RPMI7951 (cell line): ENCODE data around the gene CSNK1G1. TPM values are rescaled to one million over a fixed set of nuclear protein-coding genes. Genes with fewer than 3 reads are reported as not detected.
"Not testable (repeated sequence)": the region's sequence is repeated elsewhere in the genome, so short reads cannot be mapped to it uniquely, and the experiment has no call there.

Source experiments
- DNase-seq: peaks from one replicate; pipeline ENCODE4 v3.0.0-alpha.2; 2012; ENCODE audit warnings: low read depth
- total RNA-seq: library from RNA; depleted of rRNA; stranded (reverse); fragments of >200 nt; shearing (Covaris generic); gene quantifications from 2 replicates; pipeline ENCODE4 v1.2.3, GENCODE V29; 2014

Gene CSNK1G1
- total RNA-seq, 1 experiment from 2014 or later, result 23.7 TPM

DNA sequence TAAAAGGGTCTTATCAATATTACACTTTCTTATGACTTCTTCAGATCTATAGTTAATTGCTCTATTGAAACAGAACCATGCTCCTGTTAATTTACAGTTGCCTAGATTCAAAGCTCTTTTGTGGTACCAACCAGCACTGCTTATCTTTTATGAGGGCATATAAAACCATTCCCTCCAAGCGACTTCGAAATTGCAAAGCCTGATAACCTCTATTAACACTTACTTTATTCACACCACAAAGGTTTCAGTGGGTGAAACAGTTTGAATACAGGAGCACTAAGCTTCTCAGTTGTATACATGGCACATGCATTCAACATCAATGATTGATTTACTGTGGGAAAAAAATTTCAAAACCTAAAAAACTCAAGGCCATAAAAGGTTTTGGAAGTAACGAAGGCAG, 118.3 kb downstream of the CSNK1G1 start:
- DNase-seq, result no peak

GRCh38 chr15:64236156-64236894, 119.6 kb downstream of the CSNK1G1 start:
- DNase-seq, result no peak

- no peak for DNase-seq
Measured at GRCh38 chr15:64235552-64235951, 120.4 kb downstream of the CSNK1G1 start.

DNA sequence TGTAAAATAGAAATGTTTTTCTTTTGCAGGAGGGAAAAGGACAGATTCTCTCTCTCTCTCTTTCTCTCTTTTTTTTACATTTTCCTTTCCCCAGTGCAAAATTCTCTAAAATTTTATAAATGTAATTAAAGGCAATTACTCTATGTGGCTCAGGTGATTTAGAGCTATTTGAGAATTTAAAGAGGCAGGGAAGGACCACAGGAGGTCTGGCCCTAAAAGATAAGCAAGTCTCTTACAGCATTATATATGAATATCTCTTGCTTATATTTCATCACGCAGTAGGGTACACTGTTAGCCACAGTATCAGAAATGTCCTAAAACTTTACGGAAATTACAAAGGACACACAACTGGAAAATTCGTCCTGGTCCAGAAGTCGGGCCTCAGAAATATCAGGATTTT, 122.7 kb downstream of the CSNK1G1 start:
- DNase-seq, result no peak

GRCh38 chr15:64232400-64232799, 123.6 kb downstream of the CSNK1G1 start:
- DNase-seq, result peak; percentile 74

GRCh38 chr15:64229129-64229724, 126.7 kb downstream of the CSNK1G1 start:
- no peak for DNase-seq

- DNase-seq, result no peak
Measured at GRCh38 chr15:64225804-64226203, 130.2 kb downstream of the CSNK1G1 start.

GRCh38 chr15:64224511-64224910, 131.5 kb downstream of the CSNK1G1 start:
- DNase-seq, result no peak

GRCh38 chr15:64223882-64224281, 132.1 kb downstream of the CSNK1G1 start:
- no peak for DNase-seq

GRCh38 chr15:64222573-64223366, 133.2 kb downstream of the CSNK1G1 start:
- DNase-seq, result no peak

GRCh38 chr15:64221911-64222310, 134.1 kb downstream of the CSNK1G1 start:
- not testable (repeated sequence) for DNase-seq

- DNase-seq, result not testable (repeated sequence)
Measured at GRCh38 chr15:64217429-64217750, 138.6 kb downstream of the CSNK1G1 start.

- no peak for DNase-seq
Measured at GRCh38 chr15:64216730-64217428, 139.1 kb downstream of the CSNK1G1 start.

DNA sequence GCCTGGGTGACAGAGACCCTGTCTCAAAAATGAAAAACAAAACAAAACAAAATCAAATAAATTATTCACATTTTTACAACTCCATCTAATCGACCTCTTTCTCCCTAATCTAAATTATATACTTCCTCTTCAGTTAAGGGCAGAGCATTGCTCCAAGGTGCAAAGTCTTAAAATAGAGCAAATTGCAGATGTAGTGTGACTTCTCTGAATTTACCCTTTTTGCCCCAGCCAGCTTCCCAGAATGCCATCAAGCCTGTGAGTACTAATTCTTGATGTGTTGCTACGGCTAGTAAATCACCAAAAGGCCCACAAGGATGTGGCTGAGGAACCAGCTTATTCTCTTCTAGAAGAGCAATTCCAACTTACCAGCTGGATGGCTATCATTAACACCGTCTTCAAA, 139.8 kb downstream of the CSNK1G1 start:
- no peak for DNase-seq

DNA sequence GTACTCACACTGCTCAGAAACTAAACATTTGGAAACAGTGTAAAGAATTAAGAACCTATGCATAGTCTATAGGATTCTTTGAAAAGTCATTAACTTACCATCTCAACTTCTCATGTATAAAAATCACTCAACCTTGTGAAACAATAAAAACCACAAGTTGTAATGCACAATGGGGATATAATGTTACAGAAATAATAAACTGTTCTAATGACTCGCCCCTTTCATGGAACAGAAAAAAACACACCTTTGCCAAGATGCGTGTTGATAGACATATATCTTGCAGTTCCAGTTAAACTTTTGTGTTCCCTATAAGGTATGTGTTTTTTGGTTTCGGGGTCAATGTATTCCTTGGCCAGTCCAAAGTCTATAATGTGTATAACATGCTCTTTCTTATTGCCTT, 142.3 kb downstream of the CSNK1G1 start:
- DNase-seq, result no peak

DNA sequence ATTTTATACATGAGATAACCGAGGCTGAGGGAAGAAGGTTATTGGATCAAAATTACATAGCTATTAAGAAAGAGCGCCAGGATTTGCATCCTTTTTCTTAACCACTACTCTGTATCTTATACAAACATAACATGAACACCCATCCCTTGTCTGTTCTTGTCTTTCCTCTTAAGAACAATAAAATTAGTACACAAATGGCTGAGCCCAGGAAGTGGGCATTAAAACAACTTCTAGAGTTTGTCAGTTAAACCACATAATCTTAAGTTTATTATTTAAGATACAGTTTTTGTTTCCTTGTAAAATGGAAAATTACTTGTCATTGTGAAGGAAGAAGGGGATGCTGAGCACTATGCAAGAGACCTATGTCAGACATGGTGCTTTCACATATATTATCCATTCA, 144.3 kb downstream of the CSNK1G1 start:
- no peak for DNase-seq

DNA sequence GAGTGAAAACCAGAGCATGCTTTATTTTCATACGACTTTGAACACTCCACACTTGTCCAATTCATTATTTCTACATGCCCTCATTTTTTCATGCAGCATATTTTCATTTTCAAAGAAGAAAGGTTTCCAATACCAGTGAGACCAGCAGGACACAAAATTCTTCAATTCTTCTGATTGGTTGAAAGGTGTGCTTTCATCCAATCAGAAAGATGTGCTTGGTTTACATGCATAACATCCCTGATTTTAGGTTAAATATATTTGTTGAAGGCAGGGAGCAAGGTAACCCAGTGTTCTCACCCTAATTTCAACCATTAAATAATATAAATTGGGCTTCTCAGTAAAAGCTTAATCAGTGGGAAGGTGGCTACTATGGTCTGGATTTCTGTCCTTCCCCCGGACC, 145.6 kb downstream of the CSNK1G1 start:
- no peak for DNase-seq

DNA sequence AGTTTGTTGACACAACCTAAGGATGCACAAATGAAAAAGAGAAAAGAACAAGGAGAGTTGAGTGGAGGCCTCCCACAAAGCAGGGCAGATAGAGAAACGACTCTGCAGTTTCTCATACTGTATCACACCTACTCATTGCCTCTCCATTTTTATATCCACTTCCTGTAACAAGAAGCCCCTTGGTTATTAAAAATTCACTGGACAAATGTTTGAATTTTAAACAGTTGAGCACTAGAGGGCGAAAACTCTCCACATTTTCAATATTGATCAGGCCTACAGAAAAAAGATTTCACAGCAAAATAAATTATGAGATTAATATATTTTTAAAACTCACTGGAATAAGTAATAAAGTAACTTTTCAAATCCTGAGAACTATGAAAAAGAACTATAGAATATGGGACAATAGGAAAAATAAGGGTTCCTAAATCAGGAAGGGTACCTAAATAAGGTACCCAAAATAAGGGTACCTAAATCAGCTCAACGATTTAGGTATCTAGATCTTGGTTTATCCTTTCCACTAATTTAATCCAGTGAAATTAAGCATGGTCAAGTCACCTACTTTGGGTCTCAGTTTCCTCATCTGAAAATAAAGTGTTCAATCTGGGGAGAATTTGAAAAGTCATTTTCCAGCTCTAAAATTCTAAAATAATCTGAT, 146.2 kb downstream of the CSNK1G1 start:
- DNase-seq, result peak; percentile 48

- DNase-seq, result no peak
Measured at GRCh38 chr15:64205202-64205601, 150.8 kb downstream of the CSNK1G1 start.

DNA sequence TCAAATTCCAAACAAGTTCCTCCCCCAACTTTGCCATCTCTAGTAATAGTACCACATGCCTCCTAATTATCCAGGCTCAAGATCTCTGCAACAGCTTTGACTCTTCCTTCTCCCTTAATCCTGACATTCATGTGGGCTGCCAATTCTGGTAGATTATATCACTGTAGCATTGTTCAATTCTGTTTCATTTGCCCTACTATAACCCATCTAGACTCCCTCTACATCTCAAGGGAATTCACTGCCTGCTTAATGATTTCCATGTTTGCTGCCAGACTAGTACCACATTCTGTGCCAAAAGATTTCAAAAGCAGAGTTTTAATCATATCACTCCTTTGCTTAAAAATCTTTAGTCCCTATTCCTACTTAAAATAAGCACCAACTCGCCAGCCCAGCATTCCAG, 158.5 kb downstream of the CSNK1G1 start:
- no peak for DNase-seq

DNA sequence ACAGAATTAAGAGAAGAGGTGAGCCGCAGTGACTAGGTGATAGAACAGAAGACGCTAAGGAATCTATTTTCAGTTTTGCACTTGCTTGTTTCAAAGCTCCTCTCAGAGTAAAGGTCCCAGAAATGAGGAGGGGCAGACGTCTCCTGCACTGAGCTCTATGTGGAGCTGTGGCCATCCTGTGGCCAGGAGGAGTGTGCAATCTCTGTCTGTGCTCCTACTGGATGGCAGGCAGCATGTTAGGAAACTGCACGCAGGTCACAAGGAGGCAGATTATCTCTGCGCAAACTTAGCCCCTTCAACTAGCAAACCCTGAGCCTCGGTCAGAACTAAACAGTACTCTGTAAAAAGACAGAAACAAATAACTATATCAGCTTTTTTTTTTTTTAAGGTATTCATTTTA, 162.0 kb downstream of the CSNK1G1 start:
- no peak for DNase-seq
